Measurements from ENCODE around the gene RCAN3. TPM values are rescaled to one million over a fixed set of nuclear protein-coding genes. Genes with fewer than 3 reads are reported as not detected.
"Not testable (repeated sequence)": the region's sequence is repeated elsewhere in the genome, so short reads cannot be mapped to it uniquely, and the experiment has no call there.

The RCAN3 gene
- 31.9 and 33.8 TPM in 2 replicates for total RNA-seq

DNA sequence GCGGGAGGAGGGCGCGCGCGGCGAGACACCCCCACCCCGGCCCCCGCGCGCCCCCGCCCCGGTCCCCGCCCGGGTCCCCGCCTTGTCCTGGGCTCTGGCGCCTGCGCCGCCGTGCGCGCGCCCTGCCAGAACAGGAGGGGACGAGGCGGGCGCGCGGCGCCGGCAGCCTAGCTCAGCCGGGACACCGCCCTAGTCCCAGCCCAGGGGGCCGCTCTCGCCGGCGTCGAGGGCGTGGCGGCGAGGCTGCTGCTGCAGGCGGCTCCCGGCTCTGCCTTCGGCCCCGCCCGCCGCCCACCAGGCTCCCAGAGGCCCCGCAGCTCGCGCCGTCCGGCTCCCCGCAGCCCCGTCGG is at the start of gene RCAN3:
Gene RCAN3, plus strand, starts transcription at position 128 of the 350 bp plus-strand sequence. CDS start 11,537 bp downstream, outside the sequence.
- Mint-ChIP-seq H3K27me3 (ENCODE audit: low read depth) (no peaks in the 10 kb centered on the region), H3K36me3 (ENCODE audit: low read depth) (peaks cover 7% of the 10 kb centered on the region), H3K4me1 (ENCODE audit: low read depth) (peaks cover 70% of the 10 kb centered on the region), H3K4me3 (ENCODE audit: low read depth) (peak within 1 kb of the TSS; percentile 96), H3K9me3 (no peaks in the 10 kb centered on the region), H3K27ac (peak within 1 kb of the TSS; percentile 99)
- intact Hi-C loops (cut with micrococcal nuclease) = loop anchor here (1.0 to 5.0 kb wide), 6 partner anchors 14 to 975 kb away; partner anchors contain the start of genes CLIC4, NIPAL3 and SRRM1
- DNase-seq (ENCODE audit: low spot score) = peak; percentile 90

DNA sequence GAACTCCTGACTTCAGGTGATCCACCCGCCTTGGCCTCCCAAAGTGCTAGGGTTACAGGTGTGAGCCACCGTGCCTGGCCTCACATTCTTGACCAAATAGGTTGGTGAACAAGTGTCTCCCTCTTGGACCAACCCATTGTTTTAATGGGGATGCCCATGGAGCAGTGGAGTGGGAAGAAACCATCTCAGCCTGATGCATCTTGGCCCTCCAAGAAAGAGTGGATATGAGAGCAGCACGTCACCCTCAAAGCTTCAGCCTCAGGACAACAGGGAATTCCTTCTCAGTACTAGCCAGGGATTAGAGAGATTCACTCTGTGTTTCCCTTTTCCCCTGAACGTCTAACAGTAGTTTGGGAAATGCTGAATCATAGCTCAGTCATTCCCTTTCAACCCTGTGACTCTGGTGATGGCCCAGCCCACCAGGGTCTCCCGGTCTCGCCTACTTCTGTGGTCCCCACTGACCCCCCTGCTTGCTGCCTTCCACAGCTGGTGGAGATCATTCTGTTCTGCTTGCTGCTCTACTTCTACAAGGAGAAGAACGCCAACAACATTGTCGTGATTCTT is 49.6 kb upstream of the RCAN3 start:
- Mint-ChIP-seq H3K36me3 (ENCODE audit: low read depth) (peaks cover 65% of the 10 kb centered on the region), H3K4me3 (ENCODE audit: low read depth) (no peak overlapping the region)
- no peak for DNase-seq (ENCODE audit: low spot score)

DNA sequence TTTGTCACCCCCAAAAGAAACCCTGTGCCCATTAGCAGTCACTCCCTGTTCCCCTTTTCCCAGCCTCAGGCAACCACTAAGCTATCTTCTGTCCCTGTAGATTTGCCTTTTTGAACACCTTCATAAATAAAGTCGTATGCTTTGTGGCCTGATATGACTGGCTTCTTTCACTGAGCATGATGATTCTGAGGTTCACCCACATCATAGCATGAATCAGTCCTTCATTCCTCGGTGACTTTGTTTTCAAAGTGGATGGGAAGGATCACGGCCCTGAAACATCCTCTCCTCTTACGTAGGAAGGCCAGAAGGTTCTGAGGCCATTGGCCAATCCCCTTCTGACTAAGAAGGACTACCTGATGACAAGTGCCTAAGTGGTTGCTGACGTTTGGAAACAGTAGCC is 48.0 kb upstream of the RCAN3 start:
- H3K27me3 Mint-ChIP-seq (ENCODE audit: low read depth) = no peaks in the 10 kb centered on the region
- H3K4me1 Mint-ChIP-seq (ENCODE audit: low read depth) = no peaks in the 10 kb centered on the region
- intact Hi-C loops (cut with micrococcal nuclease) = no loop called here
- no peak overlapping the region for H3K27ac Mint-ChIP-seq
- H3K4me3 Mint-ChIP-seq (ENCODE audit: low read depth) = no peak overlapping the region
- peaks cover 75% of the 10 kb centered on the region for H3K36me3 Mint-ChIP-seq (ENCODE audit: low read depth)
- H3K9me3 Mint-ChIP-seq = no peaks in the 10 kb centered on the region
- no peak for DNase-seq (ENCODE audit: low spot score)

More for the DNA sequence above, 49.6 kb upstream of the RCAN3 start:
- no peaks in the 10 kb centered on the region for H3K27me3 Mint-ChIP-seq (ENCODE audit: low read depth)
- no peak overlapping the region for H3K27ac Mint-ChIP-seq
- H3K9me3 Mint-ChIP-seq = no peaks in the 10 kb centered on the region
- no peaks in the 10 kb centered on the region for H3K4me1 Mint-ChIP-seq (ENCODE audit: low read depth)
- intact Hi-C loops (cut with micrococcal nuclease) = no loop called here

DNA sequence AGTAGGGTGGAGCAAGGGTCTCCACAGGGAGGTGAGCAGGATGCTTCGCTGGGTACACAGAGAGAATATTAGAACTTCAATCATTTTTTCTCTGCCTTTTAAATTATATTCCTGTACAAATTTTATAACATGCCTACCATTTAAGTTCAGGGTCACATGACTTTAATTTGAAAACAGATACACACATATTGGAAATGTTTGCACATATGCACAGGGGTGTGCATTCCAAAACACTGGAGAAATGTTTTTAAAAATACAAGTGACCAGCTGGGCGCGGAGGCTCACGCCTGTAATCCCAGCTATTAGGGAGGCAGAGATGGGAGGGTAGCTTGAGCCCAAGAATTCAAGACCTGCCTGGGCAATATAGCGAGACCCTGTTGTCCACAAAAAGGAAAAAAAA is 47.4 kb upstream of the RCAN3 start:
- H3K4me3 Mint-ChIP-seq (ENCODE audit: low read depth) = no peak overlapping the region
- no peak overlapping the region for H3K27ac Mint-ChIP-seq
- DNase-seq (ENCODE audit: low spot score) = no peak
- H3K27me3 Mint-ChIP-seq (ENCODE audit: low read depth) = no peaks in the 10 kb centered on the region
- intact Hi-C loops (cut with micrococcal nuclease) = no loop called here
- peaks cover 3% of the 10 kb centered on the region for H3K4me1 Mint-ChIP-seq (ENCODE audit: low read depth)
- peaks cover 3% of the 10 kb centered on the region for H3K9me3 Mint-ChIP-seq
- H3K36me3 Mint-ChIP-seq (ENCODE audit: low read depth) = peaks cover 76% of the 10 kb centered on the region

DNA sequence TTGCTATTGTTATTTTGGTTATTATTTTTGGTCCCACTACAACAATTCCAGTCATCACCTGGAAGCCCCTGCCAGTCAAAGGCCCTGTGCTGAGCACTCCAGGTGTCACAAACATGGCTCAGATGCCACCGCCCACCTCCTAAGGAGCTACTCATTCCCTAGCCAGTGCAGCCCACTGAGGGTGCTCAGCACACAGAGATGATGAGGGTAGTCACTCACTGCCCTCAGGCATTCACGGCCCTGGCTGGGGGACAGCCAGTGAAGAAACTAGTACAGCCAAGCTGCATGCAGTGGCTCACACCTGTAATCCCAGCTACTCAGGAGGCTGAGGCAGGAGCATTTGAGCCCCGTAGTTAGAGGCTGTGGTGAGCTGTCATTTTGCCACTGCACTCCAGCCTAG is 44.8 kb upstream of the RCAN3 start:
- peaks cover 77% of the 10 kb centered on the region for H3K36me3 Mint-ChIP-seq (ENCODE audit: low read depth)
- DNase-seq (ENCODE audit: low spot score) = no peak
- H3K27ac Mint-ChIP-seq = no peak overlapping the region
- intact Hi-C loops (cut with micrococcal nuclease) = no loop called here
- H3K27me3 Mint-ChIP-seq (ENCODE audit: low read depth) = no peaks in the 10 kb centered on the region
- no peak overlapping the region for H3K4me3 Mint-ChIP-seq (ENCODE audit: low read depth)
- peaks cover 3% of the 10 kb centered on the region for H3K4me1 Mint-ChIP-seq (ENCODE audit: low read depth)
- peaks cover 17% of the 10 kb centered on the region for H3K9me3 Mint-ChIP-seq

DNA sequence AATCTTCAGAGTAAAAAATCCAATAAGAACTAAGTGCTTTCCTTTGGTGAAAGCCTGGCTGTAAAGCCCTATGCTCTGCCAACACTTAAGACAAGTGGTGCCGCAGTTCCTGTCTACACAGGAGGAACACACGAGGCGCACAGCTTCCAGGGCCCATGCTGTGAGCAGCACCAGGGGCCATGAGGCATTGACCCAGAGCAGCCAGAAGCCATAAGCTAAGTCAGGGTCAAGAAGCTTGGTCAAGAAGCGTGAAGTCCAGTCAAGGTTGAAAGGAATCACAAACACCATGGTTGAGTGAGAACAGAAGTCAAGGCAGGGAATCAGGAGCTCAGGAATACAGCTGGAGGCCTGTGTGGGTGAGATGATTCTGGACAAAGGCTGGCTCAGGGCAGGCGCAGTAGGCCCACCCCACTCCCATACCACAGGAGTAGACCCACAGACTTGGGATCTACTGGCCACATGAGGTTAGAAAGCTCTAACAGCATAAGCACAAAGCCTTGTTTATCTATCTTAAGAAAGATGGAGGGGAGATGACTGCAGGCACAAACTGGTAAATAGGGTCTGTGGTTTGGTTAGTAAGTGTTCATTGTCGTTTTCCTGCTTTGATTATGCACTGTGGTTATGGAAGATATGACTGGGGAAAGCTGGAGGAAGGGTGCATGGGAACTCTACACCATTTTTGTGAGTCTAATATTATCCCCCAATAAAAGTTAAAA is 42.9 kb upstream of the RCAN3 start:
- Mint-ChIP-seq H3K36me3 (ENCODE audit: low read depth) (peaks cover 74% of the 10 kb centered on the region), H3K27me3 (ENCODE audit: low read depth) (no peaks in the 10 kb centered on the region), H3K4me1 (ENCODE audit: low read depth) (peaks cover 8% of the 10 kb centered on the region), H3K4me3 (ENCODE audit: low read depth) (no peak overlapping the region), H3K27ac (no peak overlapping the region), H3K9me3 (peaks cover 17% of the 10 kb centered on the region)
- intact Hi-C loops (cut with micrococcal nuclease) = no loop called here
- DNase-seq (ENCODE audit: low spot score) = no peak

DNA sequence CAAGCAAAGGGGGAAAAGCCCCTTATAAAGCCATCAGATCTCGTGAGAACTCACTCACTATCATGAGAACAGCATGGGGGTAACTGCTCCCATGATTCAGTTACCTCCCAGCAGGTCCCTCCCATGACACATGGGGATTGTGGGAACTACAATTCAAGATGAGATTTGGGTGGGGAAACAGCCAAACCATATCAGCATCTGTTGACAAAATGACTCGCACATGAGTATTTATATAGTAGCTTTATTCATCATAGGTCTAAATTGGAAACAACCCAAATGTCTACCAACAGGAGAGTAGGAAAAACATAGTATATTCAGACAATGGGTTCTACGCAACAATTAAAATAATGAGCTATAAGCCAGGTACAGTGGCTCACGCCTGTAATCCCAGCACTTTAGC is 40.5 kb upstream of the RCAN3 start:
- H3K4me3 Mint-ChIP-seq (ENCODE audit: low read depth); H3K27ac Mint-ChIP-seq; intact Hi-C loops (cut with micrococcal nuclease); DNase-seq (ENCODE audit: low spot score); H3K27me3 Mint-ChIP-seq (ENCODE audit: low read depth): not testable (repeated sequence)
- Mint-ChIP-seq H3K9me3 (peaks cover 17% of the 10 kb centered on the region), H3K36me3 (ENCODE audit: low read depth) (peaks cover 80% of the 10 kb centered on the region), H3K4me1 (ENCODE audit: low read depth) (peaks cover 13% of the 10 kb centered on the region)

DNA sequence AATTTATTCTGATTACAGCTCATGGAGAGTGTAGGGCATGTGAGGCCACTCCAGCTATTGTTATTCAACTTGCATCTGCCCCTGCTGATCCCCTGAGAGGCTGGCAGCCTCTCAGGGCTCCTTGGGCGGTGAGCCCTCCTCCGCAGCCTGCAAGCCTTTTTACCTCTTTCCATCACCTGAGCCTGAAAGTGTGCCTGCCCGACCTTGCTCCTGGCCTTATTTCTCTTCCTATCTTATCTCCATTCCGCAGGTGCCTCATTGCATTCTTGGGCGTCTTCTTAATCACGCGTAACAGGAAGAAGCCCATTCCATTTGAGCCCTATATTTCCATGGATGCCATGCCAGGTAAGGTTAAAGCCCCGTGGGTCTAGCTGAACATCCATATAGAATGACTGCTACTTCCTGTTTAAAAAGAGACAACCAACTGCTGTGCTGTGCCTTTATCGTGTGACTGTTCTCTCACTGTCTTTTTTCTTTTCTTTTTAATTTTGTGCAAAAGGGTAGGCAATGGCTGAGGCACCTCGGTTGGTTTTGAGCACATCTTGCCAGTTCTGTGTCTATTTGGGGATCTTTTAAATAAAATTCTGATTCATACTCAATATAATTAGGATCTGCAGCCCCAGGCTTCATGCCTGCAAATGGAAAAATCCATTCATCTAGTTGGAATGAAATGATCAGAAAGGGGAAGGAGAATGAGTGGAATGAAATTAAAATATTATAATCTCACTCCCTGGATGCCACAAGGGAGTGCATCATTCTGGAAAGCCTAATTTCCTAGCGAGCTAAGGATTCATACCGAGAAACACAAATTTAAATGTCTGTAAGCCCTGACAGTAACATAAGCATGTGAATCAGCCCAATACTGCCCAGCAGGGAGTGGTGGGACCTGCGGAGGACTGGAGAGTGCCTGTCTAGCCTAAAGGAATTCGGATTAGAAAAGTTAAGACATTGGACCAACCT is 38.6 kb upstream of the RCAN3 start:
- peaks cover 17% of the 10 kb centered on the region for H3K9me3 Mint-ChIP-seq
- no peak for DNase-seq (ENCODE audit: low spot score)
- H3K4me3 Mint-ChIP-seq (ENCODE audit: low read depth) = no peak overlapping the region
- no peak overlapping the region for H3K27ac Mint-ChIP-seq
- H3K27me3 Mint-ChIP-seq (ENCODE audit: low read depth) = no peaks in the 10 kb centered on the region
- peaks cover 74% of the 10 kb centered on the region for H3K36me3 Mint-ChIP-seq (ENCODE audit: low read depth)
- peaks cover 13% of the 10 kb centered on the region for H3K4me1 Mint-ChIP-seq (ENCODE audit: low read depth)
- intact Hi-C loops (cut with micrococcal nuclease) = no loop called here

DNA sequence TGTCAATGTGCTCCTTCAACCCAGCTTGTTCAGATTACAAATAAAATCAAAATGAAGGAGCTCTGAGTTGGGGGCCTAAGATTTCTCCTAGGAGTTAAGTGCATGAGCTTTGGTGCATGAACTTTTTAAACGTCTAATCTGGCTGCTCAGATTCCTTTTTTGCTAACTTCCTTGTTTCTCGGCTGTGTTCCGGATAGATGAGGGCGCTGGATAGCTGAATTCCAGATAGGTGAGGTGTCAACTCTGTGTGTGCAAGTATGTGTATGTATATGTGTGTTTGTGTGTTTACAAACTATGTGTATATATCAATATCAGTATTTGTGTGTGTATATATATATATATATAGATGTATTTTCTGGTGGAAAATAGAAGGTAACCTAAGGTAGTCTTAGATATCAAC is 37.5 kb upstream of the RCAN3 start:
- intact Hi-C loops (cut with micrococcal nuclease) = no loop called here
- DNase-seq (ENCODE audit: low spot score) = no peak
- peaks cover 11% of the 10 kb centered on the region for H3K4me1 Mint-ChIP-seq (ENCODE audit: low read depth)
- peaks cover 73% of the 10 kb centered on the region for H3K36me3 Mint-ChIP-seq (ENCODE audit: low read depth)
- H3K4me3 Mint-ChIP-seq (ENCODE audit: low read depth) = no peak overlapping the region
- peaks cover 15% of the 10 kb centered on the region for H3K9me3 Mint-ChIP-seq
- no peak overlapping the region for H3K27ac Mint-ChIP-seq
- no peaks in the 10 kb centered on the region for H3K27me3 Mint-ChIP-seq (ENCODE audit: low read depth)

DNA sequence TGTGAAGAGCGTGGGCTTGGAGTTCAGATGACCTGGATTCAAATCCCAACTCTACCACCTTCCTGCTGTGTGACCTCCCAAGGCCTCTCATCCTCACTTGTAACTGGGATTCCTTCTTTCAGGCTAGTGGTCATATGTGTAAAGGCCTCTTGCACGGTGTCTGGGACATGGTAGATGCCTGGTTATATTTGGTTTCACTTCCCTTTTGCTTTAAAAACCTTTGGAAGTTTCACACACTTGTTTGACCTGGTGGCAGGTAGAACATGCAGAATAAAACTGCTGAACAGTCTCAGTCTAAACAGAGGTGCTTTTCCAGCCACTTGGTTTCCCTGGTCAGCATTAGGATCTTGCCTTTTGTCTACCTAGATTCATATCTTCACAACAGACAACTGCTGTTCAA is 37.0 kb upstream of the RCAN3 start:
- Mint-ChIP-seq H3K4me3 (ENCODE audit: low read depth) (no peak overlapping the region), H3K9me3 (peaks cover 11% of the 10 kb centered on the region), H3K36me3 (ENCODE audit: low read depth) (peaks cover 68% of the 10 kb centered on the region), H3K27me3 (ENCODE audit: low read depth) (no peaks in the 10 kb centered on the region), H3K27ac (no peak overlapping the region), H3K4me1 (ENCODE audit: low read depth) (peaks cover 10% of the 10 kb centered on the region)
- intact Hi-C loops (cut with micrococcal nuclease) = no loop called here
- no peak for DNase-seq (ENCODE audit: low spot score)

DNA sequence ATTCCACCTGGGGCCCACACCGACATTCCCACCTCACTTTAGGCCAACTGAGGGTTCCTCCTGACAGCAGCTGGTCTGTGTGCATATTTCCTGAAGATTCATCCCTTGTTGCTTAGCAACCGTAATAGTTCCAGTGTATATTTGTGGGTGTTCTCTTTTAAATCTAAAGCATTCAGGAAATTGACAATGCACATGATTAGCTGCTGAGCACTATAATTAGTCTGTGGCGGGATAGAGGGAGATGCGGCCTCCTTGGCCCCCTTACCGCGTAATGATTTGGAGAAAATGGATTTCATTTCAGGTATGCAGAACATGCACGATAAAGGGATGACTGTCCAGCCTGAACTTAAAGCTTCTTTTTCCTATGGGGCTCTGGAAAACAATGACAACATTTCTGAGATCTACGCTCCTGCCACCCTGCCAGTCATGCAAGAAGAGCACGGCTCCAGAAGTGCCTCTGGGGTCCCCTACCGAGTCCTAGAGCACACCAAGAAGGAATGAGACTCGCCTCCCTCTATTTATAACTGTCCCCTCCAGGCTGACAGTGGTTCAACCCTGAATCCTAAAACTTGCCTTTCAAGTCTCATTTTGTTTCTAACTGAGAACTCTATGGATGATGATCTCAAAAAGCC is 33.8 kb upstream of the RCAN3 start:
- no peak overlapping the region for H3K27ac Mint-ChIP-seq
- no peaks in the 10 kb centered on the region for H3K27me3 Mint-ChIP-seq (ENCODE audit: low read depth)
- no peaks in the 10 kb centered on the region for H3K9me3 Mint-ChIP-seq
- intact Hi-C loops (cut with micrococcal nuclease) = no loop called here
- no peak for DNase-seq (ENCODE audit: low spot score)
- H3K4me3 Mint-ChIP-seq (ENCODE audit: low read depth) = no peak overlapping the region
- H3K36me3 Mint-ChIP-seq (ENCODE audit: low read depth) = peaks cover 50% of the 10 kb centered on the region
- peaks cover 10% of the 10 kb centered on the region for H3K4me1 Mint-ChIP-seq (ENCODE audit: low read depth)

DNA sequence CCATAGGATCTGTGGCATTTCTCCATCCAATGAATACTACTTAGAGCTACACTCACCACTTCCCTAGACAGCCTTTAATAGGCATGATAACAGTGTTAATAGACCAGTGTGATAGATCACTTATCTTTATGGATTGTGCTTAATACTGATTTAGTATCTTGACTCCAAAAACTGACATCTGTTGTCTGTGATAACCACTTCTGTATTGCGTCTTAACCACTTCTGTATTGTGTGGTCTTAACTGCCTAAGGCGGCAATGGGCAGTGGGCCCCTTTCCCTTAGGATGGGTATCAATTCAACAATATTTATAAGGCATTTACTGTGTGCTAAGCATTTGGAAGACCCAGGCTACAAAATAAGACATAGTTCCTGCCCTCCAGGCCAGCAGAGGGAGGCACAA is 32.0 kb upstream of the RCAN3 start:
- Mint-ChIP-seq H3K9me3 (no peaks in the 10 kb centered on the region), H3K36me3 (ENCODE audit: low read depth) (peaks cover 35% of the 10 kb centered on the region), H3K4me1 (ENCODE audit: low read depth) (peaks cover 5% of the 10 kb centered on the region), H3K27ac (no peak overlapping the region), H3K27me3 (ENCODE audit: low read depth) (no peaks in the 10 kb centered on the region), H3K4me3 (ENCODE audit: low read depth) (no peak overlapping the region)
- intact Hi-C loops (cut with micrococcal nuclease) = no loop called here
- no peak for DNase-seq (ENCODE audit: low spot score)

Data from activated T-helper 2 cell treated with anti-CD3 and anti-CD28 coated beads, Interferon-gamma antibody, Interleukin-2, Interleukin-4, amounts not matched to agents 10 μg/mL and 5 μg/mL and 100 μg/mL, durations not matched to agents 14 hours and 24 hours and 36 hours (primary cell).